ENCODE measurements around the gene CEP89. TPM values are rescaled to one million over a fixed set of nuclear protein-coding genes. Genes with fewer than 3 reads are reported as not detected.
"Not testable (repeated sequence)": the region's sequence is repeated elsewhere in the genome, so short reads cannot be mapped to it uniquely, and the experiment has no call there.

CEP89 gene
- total RNA-seq, 4 donors from 2014 or later, result 3.4 to 20.9 (median 9.5) TPM

DNA sequence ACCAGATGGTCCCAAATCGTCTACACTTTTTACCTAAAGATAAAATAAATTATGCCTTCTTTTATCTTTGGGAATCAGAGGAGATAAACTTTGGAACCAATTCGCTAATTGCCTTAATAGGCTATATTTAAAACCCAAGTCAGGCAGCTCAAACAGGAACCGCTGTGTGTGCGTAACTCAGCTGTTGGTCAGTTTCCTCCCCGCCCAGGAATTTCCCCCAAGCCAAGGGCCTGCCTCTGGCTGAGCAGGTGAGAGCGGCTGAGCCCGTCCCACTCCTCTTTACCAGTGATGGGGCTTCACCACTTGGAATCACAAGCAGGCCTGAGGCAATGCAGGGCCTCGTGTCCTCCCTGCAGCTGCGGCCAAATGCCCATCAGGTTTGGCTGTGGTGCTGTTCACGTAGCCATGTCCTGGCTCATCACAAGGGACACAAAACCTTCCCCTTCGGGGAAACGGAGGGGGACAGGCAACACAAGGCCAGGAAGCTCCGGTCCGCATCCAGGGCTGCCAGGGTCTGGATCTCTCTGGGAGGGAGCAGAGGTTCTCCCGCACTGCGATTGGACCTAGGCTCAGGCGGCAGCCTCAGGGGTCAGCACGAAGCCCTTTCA lies 101.7 kb downstream of the CEP89 start:
- intact Hi-C loops (cut with DNase I; ENCODE audit: low total_unique reads) (no loop called here), in situ Hi-C loops (cut with MboI; ENCODE audit: low sequenced_read_pairs in 4 of 4) (no loop called here)
- Histone ChIP-seq H3K9me3 (no peaks in the 10 kb centered on the region), H3K27me3 (no peaks in the 10 kb centered on the region), H3K4me3 (no peak overlapping the region), H3K4me1 (no peaks in the 10 kb centered on the region), H3K27ac (no peak overlapping the region), H3K36me3 (no peaks in the 10 kb centered on the region)
- ATAC-seq (no peak), DNase-seq (no peak)
- no peak for TF ChIP-seq POLR2A (IDR thresholded peaks at IDR 0.05)
- TF ChIP-seq, protein P1, sequence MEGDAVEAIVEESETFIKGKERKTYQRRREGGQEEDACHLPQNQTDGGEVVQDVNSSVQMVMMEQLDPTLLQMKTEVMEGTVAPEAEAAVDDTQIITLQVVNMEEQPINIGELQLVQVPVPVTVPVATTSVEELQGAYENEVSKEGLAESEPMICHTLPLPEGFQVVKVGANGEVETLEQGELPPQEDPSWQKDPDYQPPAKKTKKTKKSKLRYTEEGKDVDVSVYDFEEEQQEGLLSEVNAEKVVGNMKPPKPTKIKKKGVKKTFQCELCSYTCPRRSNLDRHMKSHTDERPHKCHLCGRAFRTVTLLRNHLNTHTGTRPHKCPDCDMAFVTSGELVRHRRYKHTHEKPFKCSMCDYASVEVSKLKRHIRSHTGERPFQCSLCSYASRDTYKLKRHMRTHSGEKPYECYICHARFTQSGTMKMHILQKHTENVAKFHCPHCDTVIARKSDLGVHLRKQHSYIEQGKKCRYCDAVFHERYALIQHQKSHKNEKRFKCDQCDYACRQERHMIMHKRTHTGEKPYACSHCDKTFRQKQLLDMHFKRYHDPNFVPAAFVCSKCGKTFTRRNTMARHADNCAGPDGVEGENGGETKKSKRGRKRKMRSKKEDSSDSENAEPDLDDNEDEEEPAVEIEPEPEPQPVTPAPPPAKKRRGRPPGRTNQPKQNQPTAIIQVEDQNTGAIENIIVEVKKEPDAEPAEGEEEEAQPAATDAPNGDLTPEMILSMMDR (IDR thresholded peaks at IDR 0.05 in 4 of 5, conservative IDR thresholded peaks at IDR 0.05 in 1 of 5), result no peak

DNA sequence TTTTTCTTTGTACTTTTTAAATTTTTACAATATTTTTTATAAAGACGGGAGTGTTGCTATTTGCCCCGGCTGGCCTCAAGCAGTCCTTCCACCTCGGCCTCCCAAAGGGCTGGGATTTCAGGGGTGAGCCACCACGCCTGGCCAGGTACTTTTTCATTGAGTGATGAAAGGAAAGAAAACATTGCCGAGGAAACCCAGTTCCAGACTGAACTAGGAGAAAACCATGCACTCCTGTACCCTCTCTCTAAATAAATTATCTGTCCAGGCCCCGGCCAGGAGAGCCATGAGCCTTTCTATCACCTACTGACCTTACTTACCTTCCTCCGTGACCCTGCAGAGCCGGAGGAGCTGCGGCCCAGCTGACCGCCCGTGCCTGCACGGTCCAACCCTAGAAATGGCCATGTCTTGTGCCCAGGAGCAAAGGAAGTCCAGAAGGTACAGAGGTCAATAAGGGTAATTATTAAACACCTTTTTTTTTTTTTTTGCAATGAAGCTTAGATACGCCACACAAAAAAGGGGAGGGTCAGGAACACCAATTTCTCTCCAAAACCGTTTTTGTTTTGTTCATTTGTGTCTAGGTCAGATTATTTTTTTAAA lies 102.3 kb downstream of the CEP89 start, which contains the start of gene SLC7A9:
SLC7A9 (minus strand) TSS at position 399 of the 597 bp plus-strand sequence. CDS start 1,233 bp downstream, outside the sequence.
- no peaks in the 10 kb centered on the region for H3K27me3 ChIP-seq
- intact Hi-C loops (cut with DNase I; ENCODE audit: low total_unique reads) (no loop called here), in situ Hi-C loops (cut with MboI; ENCODE audit: low sequenced_read_pairs in 4 of 4) (no loop called here)
- H3K4me1 ChIP-seq, result no peaks in the 10 kb centered on the region
- no peaks in the 10 kb centered on the region for H3K36me3 ChIP-seq
- no peak for TF ChIP-seq POLR2A (IDR thresholded peaks at IDR 0.05)
- TF ChIP-seq, protein P1 (IDR thresholded peaks at IDR 0.05 in 4 of 5, conservative IDR thresholded peaks at IDR 0.05 in 1 of 5), result no peak
- no peak for ATAC-seq
- no peak within 1 kb of the TSS for H3K4me3 ChIP-seq
- no peaks in the 10 kb centered on the region for H3K9me3 ChIP-seq
- DNase-seq, result no peak
- no peak within 1 kb of the TSS for H3K27ac ChIP-seq

DNA sequence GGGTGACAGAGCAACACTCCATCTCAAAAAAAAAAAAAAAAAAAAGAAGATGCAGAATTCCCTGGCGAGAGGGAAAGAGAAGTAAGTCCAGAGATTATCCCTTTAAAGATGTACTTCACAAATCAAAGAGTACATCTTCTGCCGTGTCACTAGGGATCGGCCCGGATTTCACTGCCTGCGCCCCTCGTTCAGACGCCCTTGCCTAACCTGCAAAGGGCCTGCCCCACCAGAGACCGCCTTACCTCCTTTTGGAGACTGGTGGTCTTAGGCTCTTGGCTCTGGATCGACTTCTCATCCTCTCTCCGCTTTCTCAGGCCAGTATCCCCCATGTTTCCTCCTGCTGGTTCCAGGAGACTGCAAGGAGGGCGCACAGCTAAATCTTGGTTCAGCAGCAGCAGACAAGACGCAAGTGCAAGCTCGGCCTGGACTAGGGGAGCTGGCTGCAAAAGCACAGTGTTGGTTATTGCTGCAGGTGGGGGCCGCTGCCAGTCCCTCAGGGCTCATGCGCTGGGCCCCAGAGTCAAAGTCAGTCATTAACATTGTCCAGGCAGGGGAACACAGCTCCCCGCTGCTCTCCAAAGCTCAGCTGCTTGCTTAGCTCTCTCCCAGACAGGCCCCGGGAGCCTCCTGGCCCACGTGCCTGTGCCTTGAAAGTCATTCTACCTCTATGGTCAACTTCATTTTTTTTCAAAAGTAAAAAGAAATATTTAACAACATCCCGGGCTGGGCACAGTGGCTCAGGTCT lies 103.4 kb downstream of the CEP89 start:
- no peak for ATAC-seq

DNA sequence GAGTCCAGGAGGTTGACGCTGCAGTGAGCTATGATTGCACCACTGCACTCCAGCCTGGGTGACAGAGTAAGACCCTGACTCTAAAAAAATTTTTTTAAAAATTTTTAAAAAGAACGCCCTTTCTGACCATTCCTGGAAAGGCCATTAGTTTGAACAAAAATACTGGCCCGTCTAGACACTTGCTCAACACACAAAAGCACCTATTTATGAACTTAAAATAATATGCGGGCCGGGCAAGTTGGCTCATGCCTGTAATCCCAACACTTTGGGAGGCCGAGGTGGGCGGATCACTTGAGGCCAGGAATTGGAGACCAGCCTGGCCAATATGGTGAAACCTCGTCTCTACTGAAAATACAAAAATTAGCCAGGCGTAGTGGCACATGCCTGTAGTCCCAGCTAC lies 104.3 kb downstream of the CEP89 start:
- intact Hi-C loops (cut with DNase I; ENCODE audit: low total_unique reads); ATAC-seq; H3K36me3 ChIP-seq; in situ Hi-C loops (cut with MboI; ENCODE audit: low sequenced_read_pairs in 4 of 4); H3K9me3 ChIP-seq; H3K27ac ChIP-seq; H3K4me3 ChIP-seq; H3K4me1 ChIP-seq; H3K27me3 ChIP-seq; DNase-seq: not testable (repeated sequence)

More for the DNA sequence above, 103.4 kb downstream of the CEP89 start:
- no peak for TF ChIP-seq POLR2A (IDR thresholded peaks at IDR 0.05)
- TF ChIP-seq, protein P1 (IDR thresholded peaks at IDR 0.05 in 4 of 5, conservative IDR thresholded peaks at IDR 0.05 in 1 of 5), result no peak
- Histone ChIP-seq H3K27me3 (no peaks in the 10 kb centered on the region), H3K27ac (no peak overlapping the region), H3K4me1 (no peaks in the 10 kb centered on the region), H3K9me3 (no peaks in the 10 kb centered on the region), H3K36me3 (no peaks in the 10 kb centered on the region), H3K4me3 (no peak overlapping the region)
- DNase-seq, result no peak
- in situ Hi-C loops (cut with MboI; ENCODE audit: low sequenced_read_pairs in 4 of 4) (no loop called here), intact Hi-C loops (cut with DNase I; ENCODE audit: low total_unique reads) (no loop called here)

DNA sequence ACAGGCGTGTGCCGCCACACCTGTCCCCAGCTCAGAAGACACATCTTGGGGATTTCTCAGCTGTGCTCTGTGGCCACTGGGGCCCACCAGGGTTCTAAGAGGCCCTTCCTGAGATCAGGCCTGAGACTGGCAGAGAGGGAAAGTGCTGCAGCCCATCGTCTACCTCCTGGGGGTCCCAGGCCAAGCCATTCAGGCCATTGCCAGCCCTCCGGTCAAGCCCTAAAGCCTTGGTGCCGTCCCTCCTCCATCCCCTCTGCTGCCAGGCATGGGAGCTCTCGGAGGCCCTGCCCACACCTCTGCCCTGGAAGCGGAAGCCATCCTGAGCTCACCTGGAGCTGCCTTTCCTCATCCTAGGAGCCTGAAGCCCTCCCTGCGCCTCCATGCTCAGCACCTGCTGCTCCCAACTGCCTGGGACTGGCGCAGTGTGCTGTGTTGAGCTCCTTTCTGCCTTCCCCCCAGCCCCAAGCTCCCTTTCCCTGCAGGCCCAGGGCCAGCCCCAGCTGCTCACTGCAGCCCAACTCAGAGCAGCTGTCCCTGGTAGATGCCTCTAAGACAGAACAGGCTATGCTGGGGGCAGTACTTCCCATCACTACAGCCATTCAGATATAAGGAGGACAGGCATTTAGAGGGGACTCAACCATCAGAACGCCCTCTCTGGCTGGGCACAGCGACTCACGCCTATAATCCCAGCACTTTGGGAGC lies 105.0 kb downstream of the CEP89 start:
- intact Hi-C loops (cut with DNase I; ENCODE audit: low total_unique reads), result no loop called here
- in situ Hi-C loops (cut with MboI; ENCODE audit: low sequenced_read_pairs in 4 of 4), result no loop called here
- no peaks in the 10 kb centered on the region for H3K9me3 ChIP-seq
- H3K27ac ChIP-seq, result no peak overlapping the region
- ATAC-seq (no peak), DNase-seq (no peak)
- TF ChIP-seq, protein P1 (IDR thresholded peaks at IDR 0.05 in 4 of 5, conservative IDR thresholded peaks at IDR 0.05 in 1 of 5), result no peak
- TF ChIP-seq POLR2A (IDR thresholded peaks at IDR 0.05), result no peak
- H3K4me3 ChIP-seq, result no peak overlapping the region
- H3K27me3 ChIP-seq, result no peaks in the 10 kb centered on the region
- H3K36me3 ChIP-seq, result no peaks in the 10 kb centered on the region
- no peaks in the 10 kb centered on the region for H3K4me1 ChIP-seq
